ENCODE data around the gene ADAMTS3. TPM values are rescaled to one million over a fixed set of nuclear protein-coding genes. Genes with fewer than 3 reads are reported as not detected.

ADAMTS3 gene
- total and polyA plus RNA-seq, 12 donors, result 1.0 to 13.1 (median 2.2) TPM

DNA sequence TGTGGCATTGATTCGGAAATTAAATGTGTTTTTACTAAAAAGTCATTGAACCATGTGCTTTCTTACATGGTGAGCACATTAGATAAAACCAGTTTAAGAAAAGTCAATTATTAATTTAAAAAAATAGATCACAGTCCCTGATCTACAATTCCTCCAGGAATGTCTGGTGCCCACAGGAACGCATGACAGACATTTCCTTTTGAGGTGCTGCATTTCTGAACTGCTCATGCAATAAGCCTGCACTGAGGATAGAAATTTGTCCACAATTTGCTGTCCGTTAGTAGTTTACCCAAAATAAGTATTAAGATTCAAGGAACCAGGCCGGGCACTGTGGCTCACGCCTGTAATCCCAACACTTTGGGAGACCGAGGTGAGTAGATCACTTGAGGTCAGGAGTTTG is 8.2 kb upstream of the ADAMTS3 start:
- Histone ChIP-seq H3K36me3 (replicated peaks in 1 of 2) (no peaks in the 10 kb centered on the region), H3K9me3 (replicated peaks in 1 of 3) (no peaks in the 10 kb centered on the region), H3K27ac (no peak overlapping the region), H3K4me1 (replicated peaks in 1 of 2) (no peaks in the 10 kb centered on the region), H3K4me3 (no peak overlapping the region), H3K27me3 (no peaks in the 10 kb centered on the region)
- WGBS, 4 donors, result 84 to 95% (median 91%) methylated on average over 6 of the region's 6 CpGs
- no peak for DNase-seq
- intact Hi-C loops (cut with DNase I), result no loop called here
- no peak for TF ChIP-seq POLR2A (IDR thresholded peaks at IDR 0.05)
- TF ChIP-seq, protein P1, sequence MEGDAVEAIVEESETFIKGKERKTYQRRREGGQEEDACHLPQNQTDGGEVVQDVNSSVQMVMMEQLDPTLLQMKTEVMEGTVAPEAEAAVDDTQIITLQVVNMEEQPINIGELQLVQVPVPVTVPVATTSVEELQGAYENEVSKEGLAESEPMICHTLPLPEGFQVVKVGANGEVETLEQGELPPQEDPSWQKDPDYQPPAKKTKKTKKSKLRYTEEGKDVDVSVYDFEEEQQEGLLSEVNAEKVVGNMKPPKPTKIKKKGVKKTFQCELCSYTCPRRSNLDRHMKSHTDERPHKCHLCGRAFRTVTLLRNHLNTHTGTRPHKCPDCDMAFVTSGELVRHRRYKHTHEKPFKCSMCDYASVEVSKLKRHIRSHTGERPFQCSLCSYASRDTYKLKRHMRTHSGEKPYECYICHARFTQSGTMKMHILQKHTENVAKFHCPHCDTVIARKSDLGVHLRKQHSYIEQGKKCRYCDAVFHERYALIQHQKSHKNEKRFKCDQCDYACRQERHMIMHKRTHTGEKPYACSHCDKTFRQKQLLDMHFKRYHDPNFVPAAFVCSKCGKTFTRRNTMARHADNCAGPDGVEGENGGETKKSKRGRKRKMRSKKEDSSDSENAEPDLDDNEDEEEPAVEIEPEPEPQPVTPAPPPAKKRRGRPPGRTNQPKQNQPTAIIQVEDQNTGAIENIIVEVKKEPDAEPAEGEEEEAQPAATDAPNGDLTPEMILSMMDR (IDR thresholded peaks at IDR 0.05), result no peak

DNA sequence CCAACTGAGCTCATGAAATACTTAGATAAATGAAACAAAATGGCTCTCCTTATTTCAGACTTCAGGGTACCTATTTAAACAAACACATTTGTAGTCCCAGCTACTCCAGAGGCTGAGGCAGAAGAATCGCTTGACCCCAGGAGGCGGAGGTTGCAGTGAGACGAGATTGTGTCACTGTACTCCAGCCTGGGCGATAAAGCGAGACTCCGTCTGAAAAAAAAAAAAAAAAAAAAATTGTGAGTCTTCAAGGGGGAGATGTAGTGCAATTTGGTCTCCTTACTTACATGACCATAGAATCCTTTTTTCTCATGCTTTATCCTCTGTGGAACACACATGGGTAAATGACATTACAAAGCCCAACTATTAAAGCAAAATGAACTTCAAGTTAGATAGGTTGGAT is 2.3 kb upstream of the ADAMTS3 start:
- H3K4me3 ChIP-seq, result no peak overlapping the region
- H3K4me1 ChIP-seq (replicated peaks in 1 of 2), result peaks cover 0 to 9% of the 10 kb centered on the region in 2 donors
- WGBS, 4 donors, result 80 to 87% (median 84%) methylated on average over 6 of the region's 6 CpGs
- TF ChIP-seq POLR2A (IDR thresholded peaks at IDR 0.05), result no peak
- TF ChIP-seq, protein P1 (IDR thresholded peaks at IDR 0.05), result no peak
- H3K36me3 ChIP-seq (replicated peaks in 1 of 2), result no peaks in the 10 kb centered on the region
- H3K9me3 ChIP-seq (replicated peaks in 1 of 3), result no peaks in the 10 kb centered on the region
- H3K27ac ChIP-seq, result no peak overlapping the region
- no peak for DNase-seq
- intact Hi-C loops (cut with DNase I), result no loop called here
- H3K27me3 ChIP-seq, result no peaks in the 10 kb centered on the region

DNA sequence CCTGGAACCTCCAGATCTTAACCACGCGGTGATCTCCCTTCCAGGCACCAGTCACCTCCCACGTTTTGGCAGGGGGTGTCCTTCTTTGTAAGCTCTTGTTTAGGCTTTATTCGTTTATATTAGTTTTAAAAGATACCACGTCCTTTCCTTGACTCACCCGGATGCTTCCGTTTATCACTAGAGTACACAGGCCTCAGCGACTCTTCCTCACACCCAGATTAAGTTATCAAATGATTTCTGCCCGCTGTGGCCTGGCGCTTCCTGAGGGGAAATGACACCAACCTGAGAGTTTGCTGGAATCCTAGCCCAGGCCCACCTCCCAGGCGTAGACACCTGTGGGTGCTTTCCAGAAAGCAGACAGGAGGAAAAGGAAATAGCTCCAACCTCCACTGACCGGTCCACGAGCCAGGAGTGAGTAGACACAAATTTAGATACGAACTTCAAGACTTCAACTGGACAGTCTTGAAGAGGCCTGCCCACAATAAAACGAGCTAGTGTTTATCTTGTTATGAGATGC is 756 bp upstream of the ADAMTS3 start:
- intact Hi-C loops (cut with DNase I), result no loop called here
- no peaks in the 10 kb centered on the region for H3K36me3 ChIP-seq (replicated peaks in 1 of 2)
- peak overlapping the region in 2 of 5 donors; percentile 79 to 88 for H3K27ac ChIP-seq
- TF ChIP-seq POLR2A (IDR thresholded peaks at IDR 0.05), result no peak
- H3K9me3 ChIP-seq (replicated peaks in 1 of 3), result no peaks in the 10 kb centered on the region
- DNase-seq, result peak in 3 of 7 donors; percentile 13 to 18 (median 15)
- WGBS, 4 donors, result 31 to 38% (median 35%) methylated on average over 15 of the region's 15 CpGs
- H3K4me1 ChIP-seq (replicated peaks in 1 of 2), result peaks cover 0 to 9% of the 10 kb centered on the region in 2 donors
- H3K4me3 ChIP-seq, result peak overlapping the region in 2 of 4 donors; percentile 42 to 77
- H3K27me3 ChIP-seq, result no peaks in the 10 kb centered on the region

DNA sequence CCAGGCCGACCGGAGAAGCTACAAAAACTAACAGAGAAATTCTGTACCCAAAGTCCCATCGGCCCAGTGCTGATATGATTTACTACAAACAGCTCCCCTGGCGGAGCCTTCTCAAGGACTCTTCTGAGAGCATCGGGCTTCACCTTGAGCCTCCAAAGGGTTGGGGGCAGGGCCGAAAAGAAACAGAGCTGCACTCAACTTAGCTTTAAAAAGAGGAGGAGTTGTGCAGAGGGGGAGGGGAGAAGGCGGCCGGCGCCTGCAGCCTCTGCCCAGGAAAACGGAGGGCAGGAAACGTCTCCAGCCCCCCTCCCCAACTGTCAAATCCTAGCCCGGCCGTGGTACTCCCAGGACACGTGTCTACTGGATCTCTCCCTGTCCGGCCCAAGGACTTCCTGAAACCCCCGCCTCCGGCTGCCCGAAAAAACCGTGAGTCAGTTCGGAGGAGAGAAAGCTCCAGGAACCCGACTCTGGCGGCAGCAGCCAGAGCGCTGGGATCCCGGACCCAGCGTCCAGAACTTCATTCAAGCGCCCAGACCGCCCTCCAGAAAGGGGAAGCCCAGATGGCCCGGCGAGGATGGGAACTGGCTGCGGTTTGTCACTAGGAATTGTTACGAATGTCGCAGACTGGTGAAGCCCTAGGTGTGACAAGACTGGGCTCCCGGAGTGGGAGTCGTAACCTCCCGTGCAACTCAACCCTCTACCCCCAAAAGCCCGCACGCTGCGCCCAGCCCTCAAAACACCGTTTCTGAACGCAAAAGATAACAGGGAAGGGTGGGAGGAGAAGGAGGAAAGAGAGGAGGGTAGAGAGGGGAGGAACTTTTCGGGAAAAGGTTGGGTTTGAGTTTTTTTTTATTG is 973 bp downstream of the ADAMTS3 start:
- TF ChIP-seq, protein P1 (IDR thresholded peaks at IDR 0.05), result peak in 5 of 6 experiments; percentile 27 to 40 (median 30)
- peak; percentile 23 to 70 for TF ChIP-seq POLR2A (IDR thresholded peaks at IDR 0.05)
- Histone ChIP-seq H3K4me1 (replicated peaks in 1 of 2) (peaks cover 0 to 9% of the 10 kb centered on the region in 2 donors), H3K27me3 (no peaks in the 10 kb centered on the region), H3K4me3 (peak overlapping the region in 2 of 4 donors; percentile 42 to 77), H3K36me3 (replicated peaks in 1 of 2) (no peaks in the 10 kb centered on the region), H3K9me3 (replicated peaks in 1 of 3) (no peaks in the 10 kb centered on the region), H3K27ac (peak overlapping the region; percentile 31 to 88 (median 67))
- DNase-seq, result peak; percentile 77 to 95 (median 87)
- 0 to 1% (median 1%) methylated on average over 36 to 41 of the region's 41 CpGs for WGBS, 4 donors
- intact Hi-C loops (cut with DNase I), result no loop called here
